HCT116 (cell line): ENCODE results near the gene DCAF17. TPM values are rescaled to one million over a fixed set of nuclear protein-coding genes. Genes with fewer than 3 reads are reported as not detected.

Experiments
- ATAC-seq: fragments of 200-7000 bp; cut with Tn5 transposase; 2 replicates; pipeline ENCODE4 v1.9.1; 2020; ENCODE audit warnings: mild to moderate bottlenecking, moderate library complexity
- BruUV-seq: library from RNA; stranded (reverse); fragments of 400-500 nt; replicated peaks from 2 replicates; lab custom pipeline; 2021; lab: Mats Ljungman, UMichigan
- CTCF ChIA-PET: fragments of 300-600 bp; sonication (Branson Sonifier 250); formaldehyde crosslinking; loops from one replicate; lab custom pipeline; 2021; ENCODE audit warnings: antibody characterized with exemption; lab: Charles Lee
- POLR2A ChIA-PET: fragments of 300-600, 350-600 bp; sonication (Branson Sonifier 250); formaldehyde crosslinking; loops from one replicate; lab custom pipeline; 2021; ENCODE audit warnings: antibody characterized with exemption; lab: Charles Lee
- RAD21 ChIA-PET, 2 experiments: fragments of 300-600 bp; sonication (Branson Sonifier 250); formaldehyde crosslinking; loops; one replicate each; lab custom pipeline; 2023; ENCODE audit warnings: low total read pairs in 2 of 2; ENCODE audit not compliant: uncharacterized antibody in 2 of 2, unreplicated experiment in 2 of 2, low non-redundant PET in 1 of 2; lab: Charles Lee
- DNase-seq: peaks from one replicate; pipeline ENCODE4 v3.0.0-alpha.2; 2010; ENCODE audit warnings: low read depth, low spot score
- H2AFZ ChIP-seq: fragments of 200-600 bp; shearing (Covaris generic), sonication (generic); 2 replicates; pipeline ENCODE4 v1.6.1; 2017; ENCODE audit warnings: low read depth, mixed run types, mixed read lengths, antibody characterized with exemption, low read length; ENCODE audit not compliant: poor library complexity, severe bottlenecking
- H3K27ac ChIP-seq: 2 replicates; pipeline ENCODE4 v1.5.1; 2012; ENCODE audit warnings: low read depth, low read length
- H3K27me3 ChIP-seq: fragments of 200-600 bp; sonication (generic); 2 replicates; pipeline ENCODE4 v1.6.1; 2016; ENCODE audit warnings: mixed run types, low read length, mixed read lengths; ENCODE audit not compliant: insufficient read depth
- H3K36me3 ChIP-seq, 2 experiments: fragments of 200-500 bp in 1 of 2; fragments of 200-600 bp in 1 of 2; sonication (Bioruptor generic) in 1 of 2; sonication (generic) in 1 of 2; 2 replicates each; pipeline versions ENCODE4 v1.5.1 to v1.6.1; 2014 to 2016; ENCODE audit warnings: low read length in 2 of 2, inconsistent platforms in 1 of 2, mixed read lengths in 1 of 2, mixed run types in 1 of 2; ENCODE audit not compliant: insufficient read depth in 2 of 2, control insufficient read depth in 1 of 2
- H3K4me1 ChIP-seq, 2 experiments: fragments of 200-600 bp in 1 of 2; sonication (generic) in 1 of 2; 2 replicates each; pipeline versions ENCODE4 v1.5.1 to v1.6.1; 2012 to 2017; ENCODE audit warnings: low read length in 2 of 2, inconsistent platforms in 1 of 2, mild to moderate bottlenecking in 1 of 2, mixed read lengths in 1 of 2, mixed run types in 1 of 2, moderate library complexity in 1 of 2; ENCODE audit not compliant: insufficient read depth in 2 of 2, control insufficient read depth in 1 of 2
- H3K4me2 ChIP-seq: fragments of 200-600 bp; sonication (generic); 2 replicates; pipeline ENCODE4 v1.6.1; 2017; ENCODE audit warnings: mixed run types, low read length, mixed read lengths
- H3K4me3 ChIP-seq, 2 experiments: fragments of 200-600 bp in 1 of 2; sonication (generic) in 1 of 2; replicated peaks in 1 of 2; 2 replicates each; pipeline ENCODE4 v1.5.1; 2011 to 2016; ENCODE audit warnings: low read length in 2 of 2, control low read depth in 1 of 2, low read depth in 1 of 2, mild to moderate bottlenecking in 1 of 2, mixed read lengths in 1 of 2, mixed run types in 1 of 2
- H3K79me2 ChIP-seq: fragments of 200-600 bp; sonication (generic); 2 replicates; pipeline ENCODE4 v1.6.1; 2017; ENCODE audit warnings: mild to moderate bottlenecking, mixed run types, low read length, moderate library complexity, mixed read lengths; ENCODE audit not compliant: insufficient read depth
- H3K9ac ChIP-seq: fragments of 200-600 bp; sonication (generic); 2 replicates; pipeline ENCODE4 v1.6.1; 2016; ENCODE audit warnings: low read length, mixed read lengths
- H3K9me2 ChIP-seq: fragments of 200-600 bp; sonication (generic), shearing (Covaris generic); 2 replicates; pipeline ENCODE4 v1.6.1; 2017; ENCODE audit warnings: mixed run types, mild to moderate bottlenecking, moderate library complexity; ENCODE audit not compliant: insufficient read depth
- H3K9me3 ChIP-seq, 2 experiments: fragments of 200-500 bp in 1 of 2; fragments of 200-600 bp in 1 of 2; sonication (Bioruptor generic) in 1 of 2; sonication (generic) in 1 of 2; 2 replicates each; pipeline ENCODE4 v1.6.1; 2014 to 2017; ENCODE audit warnings: low read length in 2 of 2, mixed read lengths in 2 of 2, inconsistent platforms in 1 of 2, low read depth in 1 of 2, mild to moderate bottlenecking in 1 of 2, mixed run types in 1 of 2, moderate library complexity in 1 of 2; ENCODE audit not compliant: control insufficient read depth in 1 of 2, insufficient read depth in 1 of 2
- H4K20me1 ChIP-seq: fragments of 200-600 bp; sonication (generic), shearing (Covaris generic); 2 replicates; pipeline ENCODE4 v1.6.1; 2017; ENCODE audit warnings: mixed run types, mild to moderate bottlenecking, moderate library complexity; ENCODE audit not compliant: insufficient read depth
- CBX3 ChIP-seq: IDR thresholded peaks from 2 replicates; pipeline ENCODE4 v1.6.1; 2012; ENCODE audit warnings: low read depth
- EGR1 ChIP-seq: IDR thresholded peaks from 2 replicates; pipeline ENCODE4 v1.6.1; 2012; ENCODE audit warnings: low read depth
- ELF1 ChIP-seq: IDR thresholded peaks from 2 replicates; pipeline ENCODE4 v1.6.1; 2012; ENCODE audit warnings: low read depth, borderline replicate concordance
- EZH2 ChIP-seq: fragments of 200-600 bp; sonication (generic); IDR thresholded peaks from 2 replicates; pipeline ENCODE4 v1.6.1; 2017; ENCODE audit warnings: antibody characterized with exemption, mixed run types
- EZH2phosphoT487 ChIP-seq: fragments of 200-600 bp; IDR thresholded peaks from 2 replicates; pipeline ENCODE4 v1.6.1; 2018; ENCODE audit warnings: antibody characterized with exemption, borderline replicate concordance
- FOSL1 ChIP-seq: IDR thresholded peaks from 2 replicates; pipeline ENCODE4 v1.6.1; 2012; ENCODE audit warnings: low read depth
- JUND ChIP-seq: IDR thresholded peaks from 2 replicates; pipeline ENCODE4 v1.6.1; 2012
- MAX ChIP-seq: IDR thresholded peaks from 2 replicates; pipeline ENCODE4 v1.6.1; 2012
- POLR2A ChIP-seq: IDR thresholded peaks from 2 replicates; pipeline ENCODE4 v1.7.0; 2011; ENCODE audit warnings: borderline replicate concordance; ENCODE audit not compliant: insufficient read depth, insufficient read length; ENCODE audit errors: extremely low read depth
- POLR2AphosphoS5 ChIP-seq: IDR thresholded peaks from 2 replicates; pipeline ENCODE4 v1.6.1; 2011; ENCODE audit warnings: mild to moderate bottlenecking, low read depth, low read length, moderate library complexity
- REST ChIP-seq: IDR thresholded peaks from 2 replicates; pipeline ENCODE4 v1.6.1; 2012; ENCODE audit warnings: low read depth
- SIN3A ChIP-seq: IDR thresholded peaks from 2 replicates; pipeline ENCODE4 v1.6.1; 2012; ENCODE audit warnings: low read depth
- SP1 ChIP-seq: IDR thresholded peaks from 2 replicates; pipeline ENCODE4 v1.6.1; 2012; ENCODE audit warnings: low read depth
- TCF7L2 ChIP-seq: IDR thresholded peaks from 2 replicates; pipeline ENCODE4 v1.7.0; 2011; ENCODE audit warnings: borderline replicate concordance, inconsistent platforms; ENCODE audit not compliant: insufficient read depth, insufficient read length; ENCODE audit errors: extremely low read depth
- YY1 ChIP-seq: IDR thresholded peaks from 2 replicates; pipeline ENCODE4 v1.6.1; 2011; ENCODE audit warnings: low read length, low read depth, moderate library complexity, mild to moderate bottlenecking; ENCODE audit not compliant: insufficient replicate concordance; ENCODE audit errors: extremely low read depth
- ZFX ChIP-seq: fragments of 450-650 bp; IDR thresholded peaks from 2 replicates; pipeline ENCODE4 v1.6.1; 2017
- ZNF274 ChIP-seq: fragments of 200-500 bp; sonication (Bioruptor generic); IDR thresholded peaks from 2 replicates; pipeline ENCODE4 v1.6.1; 2014; ENCODE audit warnings: mild to moderate bottlenecking, low read depth, low read length, inconsistent platforms
- intact Hi-C: fragments of 100-400 bp; cut with micrococcal nuclease; formaldehyde crosslinking; loops from 2 replicates; pipeline ENCODE4 v1.10.0; 2022
- total RNA-seq: library from RNA; stranded (reverse); gene quantifications from one replicate; pipeline ENCODE4 v1.2.1, GENCODE V29; 2021; ENCODE audit not compliant: unreplicated experiment
- TF ChIP-seq, protein P1 (sequence below): IDR thresholded peaks from 2 replicates; pipeline ENCODE4 v1.6.1; 2011; ENCODE audit warnings: mild to moderate bottlenecking, low read length, moderate library complexity; ENCODE audit not compliant: insufficient replicate concordance; ENCODE audit errors: extremely low read depth
- TF ChIP-seq, protein P2 (sequence below), 3 experiments: fragments of 200-600 bp in 1 of 3; sonication (generic) in 1 of 3; IDR thresholded peaks in 2 of 3; conservative IDR thresholded peaks in 1 of 3; 2 replicates each; pipeline ENCODE4 v1.5.1; 2012 to 2017; ENCODE audit warnings: low read depth in 2 of 3, low read length in 2 of 3, antibody characterized with exemption in 1 of 3, borderline replicate concordance in 1 of 3, control low read depth in 1 of 3, mild to moderate bottlenecking in 1 of 3, mixed read lengths in 1 of 3, mixed run types in 1 of 3, moderate library complexity in 1 of 3; ENCODE audit not compliant: insufficient read depth in 1 of 3

The DCAF17 gene
- total RNA-seq, 1 experiment from 2014 or later, result 17.7 TPM

- CTCF ChIA-PET, result no interaction called here
- H3K9me3 ChIP-seq, result no peaks in the 10 kb centered on the region
- DNase-seq, result no peak
- POLR2A ChIA-PET, result no interaction called here
- RAD21 ChIA-PET, result no interaction called here
- no peaks in the 10 kb centered on the region for H3K79me2 ChIP-seq
- H4K20me1 ChIP-seq, result no peaks in the 10 kb centered on the region
- H3K27me3 ChIP-seq, result no peaks in the 10 kb centered on the region
- H3K9me2 ChIP-seq, result no peaks in the 10 kb centered on the region
- H3K36me3 ChIP-seq, result no peaks in the 10 kb centered on the region
- TF ChIP-seq FOSL1 (no peak), POLR2A (no peak), CBX3 (no peak), EZH2 (no peak), POLR2AphosphoS5 (no peak), REST (no peak), EZH2phosphoT487 (no peak), TCF7L2 (no peak), SIN3A (no peak), SP1 (no peak), ELF1 (no peak), JUND (no peak), MAX (no peak), ZNF274 (no peak), YY1 (no peak), ZFX (no peak), EGR1 (no peak)
- TF ChIP-seq, protein P1, sequence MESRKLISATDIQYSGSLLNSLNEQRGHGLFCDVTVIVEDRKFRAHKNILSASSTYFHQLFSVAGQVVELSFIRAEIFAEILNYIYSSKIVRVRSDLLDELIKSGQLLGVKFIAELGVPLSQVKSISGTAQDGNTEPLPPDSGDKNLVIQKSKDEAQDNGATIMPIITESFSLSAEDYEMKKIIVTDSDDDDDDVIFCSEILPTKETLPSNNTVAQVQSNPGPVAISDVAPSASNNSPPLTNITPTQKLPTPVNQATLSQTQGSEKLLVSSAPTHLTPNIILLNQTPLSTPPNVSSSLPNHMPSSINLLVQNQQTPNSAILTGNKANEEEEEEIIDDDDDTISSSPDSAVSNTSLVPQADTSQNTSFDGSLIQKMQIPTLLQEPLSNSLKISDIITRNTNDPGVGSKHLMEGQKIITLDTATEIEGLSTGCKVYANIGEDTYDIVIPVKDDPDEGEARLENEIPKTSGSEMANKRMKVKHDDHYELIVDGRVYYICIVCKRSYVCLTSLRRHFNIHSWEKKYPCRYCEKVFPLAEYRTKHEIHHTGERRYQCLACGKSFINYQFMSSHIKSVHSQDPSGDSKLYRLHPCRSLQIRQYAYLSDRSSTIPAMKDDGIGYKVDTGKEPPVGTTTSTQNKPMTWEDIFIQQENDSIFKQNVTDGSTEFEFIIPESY, result no peak
- TF ChIP-seq, protein P2, sequence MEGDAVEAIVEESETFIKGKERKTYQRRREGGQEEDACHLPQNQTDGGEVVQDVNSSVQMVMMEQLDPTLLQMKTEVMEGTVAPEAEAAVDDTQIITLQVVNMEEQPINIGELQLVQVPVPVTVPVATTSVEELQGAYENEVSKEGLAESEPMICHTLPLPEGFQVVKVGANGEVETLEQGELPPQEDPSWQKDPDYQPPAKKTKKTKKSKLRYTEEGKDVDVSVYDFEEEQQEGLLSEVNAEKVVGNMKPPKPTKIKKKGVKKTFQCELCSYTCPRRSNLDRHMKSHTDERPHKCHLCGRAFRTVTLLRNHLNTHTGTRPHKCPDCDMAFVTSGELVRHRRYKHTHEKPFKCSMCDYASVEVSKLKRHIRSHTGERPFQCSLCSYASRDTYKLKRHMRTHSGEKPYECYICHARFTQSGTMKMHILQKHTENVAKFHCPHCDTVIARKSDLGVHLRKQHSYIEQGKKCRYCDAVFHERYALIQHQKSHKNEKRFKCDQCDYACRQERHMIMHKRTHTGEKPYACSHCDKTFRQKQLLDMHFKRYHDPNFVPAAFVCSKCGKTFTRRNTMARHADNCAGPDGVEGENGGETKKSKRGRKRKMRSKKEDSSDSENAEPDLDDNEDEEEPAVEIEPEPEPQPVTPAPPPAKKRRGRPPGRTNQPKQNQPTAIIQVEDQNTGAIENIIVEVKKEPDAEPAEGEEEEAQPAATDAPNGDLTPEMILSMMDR (IDR thresholded peaks at IDR 0.05 in 2 of 3, conservative IDR thresholded peaks at IDR 0.05 in 1 of 3; ENCODE audit: borderline replicate concordance in 1 of 3, insufficient read depth in 1 of 3, low read depth in 2 of 3, low read length in 2 of 3), result no peak
- H3K9ac ChIP-seq, result no peak overlapping the region
- no peaks in the 10 kb centered on the region for H3K4me1 ChIP-seq
- no peak overlapping the region for H3K4me3 ChIP-seq
- ATAC-seq, result no peak
- intact Hi-C loops, result no loop called here
- H3K4me2 ChIP-seq, result no peak overlapping the region
- no peak overlapping the region for H2AFZ ChIP-seq
- no peak overlapping the region for H3K27ac ChIP-seq
- BruUV-seq, result no TSS peak
These were observed 48.3 kb downstream of the DCAF17 start for GRCh38 chr2:171482308-171482707.
